Measurements from ENCODE around the gene GALNS. TPM values are rescaled to one million over a fixed set of nuclear protein-coding genes. Genes with fewer than 3 reads are reported as not detected.

The GALNS gene
- total and polyA plus RNA-seq, 2 donors (not counting 3 experiments of a cell fraction or from before 2014, with no cell fraction given) = 21.8 to 40.2 TPM

DNA sequence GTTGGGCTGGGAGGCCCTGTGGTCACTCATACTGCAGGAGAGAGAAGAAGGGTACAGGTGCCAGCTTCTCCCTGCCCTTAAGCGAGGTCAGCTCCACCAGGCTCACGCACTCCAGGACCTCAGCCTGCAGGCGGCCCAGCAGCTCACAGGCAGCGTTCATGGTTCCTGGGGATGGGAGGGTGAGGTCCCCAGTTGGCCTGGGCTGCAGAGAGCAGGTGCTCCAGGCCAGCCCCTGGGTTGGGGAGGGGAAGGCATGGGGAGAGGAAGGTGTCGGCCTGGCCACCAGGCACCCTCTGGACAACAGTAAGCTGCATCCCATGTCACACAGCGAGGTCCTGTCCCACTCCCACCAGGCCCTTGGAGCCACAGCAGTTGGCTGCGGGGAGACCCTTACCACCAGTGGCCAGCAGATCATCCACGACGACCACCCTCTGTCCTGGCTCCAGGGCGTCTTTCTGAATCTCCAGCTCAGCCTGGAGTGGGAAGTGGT lies 47.0 kb downstream of the GALNS start:
- FAIRE-seq (no peak), DNase-seq (ENCODE audit: low read depth, low spot score) (no peak)
- Histone ChIP-seq H3K36me3 (ENCODE audit: control insufficient read depth in 2 of 2, extremely low read depth in 1 of 2, insufficient read depth in 2 of 2, low read length in 2 of 2) (peaks cover 4 to 12% of the 10 kb centered on the region in 2 experiments), H3K9me1 (replicated peaks; ENCODE audit: control insufficient read depth, extremely low read depth, insufficient read depth, low read length) (no peaks in the 10 kb centered on the region), H3K9me3 (replicated peaks; ENCODE audit: control insufficient read depth, insufficient read depth, low read length) (no peaks in the 10 kb centered on the region), H4K20me1 (replicated peaks; ENCODE audit: control insufficient read depth, extremely low read depth, insufficient read depth, low read length) (no peaks in the 10 kb centered on the region), H2AFZ (ENCODE audit: low read depth, low read length) (no peak overlapping the region), H3K4me2 (ENCODE audit: insufficient read depth, low read length) (no peak overlapping the region), H3K27me3 (ENCODE audit: control insufficient read depth in 2 of 2, insufficient read depth in 2 of 2, low read length in 2 of 2) (no peaks in the 10 kb centered on the region), H3K27ac (ENCODE audit: insufficient read depth, low read depth, low read length) (no peak overlapping the region), H3K9ac (replicated peaks; ENCODE audit: extremely low read depth, insufficient read depth, low read length) (no peak overlapping the region), H3K79me2 (ENCODE audit: control insufficient read depth, insufficient read depth, low read length) (peaks cover 37% of the 10 kb centered on the region), H3K4me1 (ENCODE audit: control insufficient read depth, extremely low read depth, insufficient read depth, low read length) (peaks cover 21% of the 10 kb centered on the region), H3K4me3 (replicated peaks in 1 of 3; ENCODE audit: insufficient read depth in 1 of 3, low read depth in 1 of 3, low read length in 3 of 3) (no peak overlapping the region)
- TF ChIP-seq EZH2 (IDR thresholded peaks at IDR 0.05; ENCODE audit: borderline replicate concordance, low read depth, low read length, severe bottlenecking) (no peak), JUN (IDR thresholded peaks at IDR 0.05; ENCODE audit: borderline replicate concordance, insufficient read depth, insufficient read length, low read depth) (no peak), POLR2A (IDR thresholded peaks at IDR 0.05; ENCODE audit: low read depth, low read length) (no peak)
- TF ChIP-seq, protein P1, sequence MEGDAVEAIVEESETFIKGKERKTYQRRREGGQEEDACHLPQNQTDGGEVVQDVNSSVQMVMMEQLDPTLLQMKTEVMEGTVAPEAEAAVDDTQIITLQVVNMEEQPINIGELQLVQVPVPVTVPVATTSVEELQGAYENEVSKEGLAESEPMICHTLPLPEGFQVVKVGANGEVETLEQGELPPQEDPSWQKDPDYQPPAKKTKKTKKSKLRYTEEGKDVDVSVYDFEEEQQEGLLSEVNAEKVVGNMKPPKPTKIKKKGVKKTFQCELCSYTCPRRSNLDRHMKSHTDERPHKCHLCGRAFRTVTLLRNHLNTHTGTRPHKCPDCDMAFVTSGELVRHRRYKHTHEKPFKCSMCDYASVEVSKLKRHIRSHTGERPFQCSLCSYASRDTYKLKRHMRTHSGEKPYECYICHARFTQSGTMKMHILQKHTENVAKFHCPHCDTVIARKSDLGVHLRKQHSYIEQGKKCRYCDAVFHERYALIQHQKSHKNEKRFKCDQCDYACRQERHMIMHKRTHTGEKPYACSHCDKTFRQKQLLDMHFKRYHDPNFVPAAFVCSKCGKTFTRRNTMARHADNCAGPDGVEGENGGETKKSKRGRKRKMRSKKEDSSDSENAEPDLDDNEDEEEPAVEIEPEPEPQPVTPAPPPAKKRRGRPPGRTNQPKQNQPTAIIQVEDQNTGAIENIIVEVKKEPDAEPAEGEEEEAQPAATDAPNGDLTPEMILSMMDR (IDR thresholded peaks at IDR 0.05; ENCODE audit: extremely low read depth in 1 of 2, insufficient read depth in 1 of 2, low read depth in 1 of 2, low read length in 2 of 2) = no peak
- POLR2A ChIA-PET = interaction anchor here (0.6 kb wide), 1 partner anchor 824 kb away, joined by 3 read pairs; no protein-coding TSS in a partner anchor
- CTCF ChIA-PET = interaction anchor here (0.8 to 3.8 kb wide), 4 partner anchors 26 to 72 kb away, joined by 3 to 28 read pairs (median 16); partner anchors contain the start of gene PIEZO1
- intact Hi-C loops (cut with micrococcal nuclease) = loop anchor here (5.0 kb wide), 1 partner anchor 113 kb away; no protein-coding TSS in a partner anchor
- no TSS peak for BruUV-seq (replicated peaks)
- dilution Hi-C loops (cut with MboI; ENCODE audit: extremely low pct_ligation_motif_present, low sequenced_read_pairs) = no loop called here
